Myocyte (in vitro differentiated cells): ENCODE data around the gene TMEM201. TPM values are rescaled to one million over a fixed set of nuclear protein-coding genes. Genes with fewer than 3 reads are reported as not detected.

Source experiments
- DNase-seq: peaks from one replicate; pipeline ENCODE4 v3.0.0-alpha.2; 2012; ENCODE audit warnings: low read depth
- total RNA-seq: library from RNA; depleted of rRNA; stranded (reverse); fragments of >200 nt; gene quantifications from 2 replicates; pipeline ENCODE4 v1.2.3, GENCODE V29; 2014

Gene TMEM201
- total RNA-seq, 1 donor from 2014 or later = 7.1 TPM

GRCh38 chr1:9577423-9577822 lies 11.3 kb upstream of the TMEM201 start:
- no peak for DNase-seq

DNA sequence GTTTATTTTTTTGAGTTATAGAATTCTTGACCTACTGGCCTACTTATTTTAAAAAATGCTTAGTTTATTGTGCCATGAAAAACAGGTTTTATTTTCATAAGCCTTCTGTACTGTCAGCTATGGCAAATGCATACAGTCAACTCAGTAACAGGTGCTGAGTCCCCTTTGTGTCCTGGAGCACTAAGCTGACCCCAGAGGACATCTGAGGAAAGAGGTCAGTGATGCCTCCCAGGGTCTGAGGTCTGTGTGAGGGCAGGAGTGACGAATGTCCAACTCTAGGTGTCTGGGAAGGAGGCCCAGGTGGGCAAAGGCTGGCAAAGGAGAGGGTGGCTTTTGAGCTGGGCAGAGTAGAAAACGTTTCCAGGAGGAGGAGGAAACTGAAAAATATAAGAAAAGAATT lies 7.8 kb upstream of the TMEM201 start:
- DNase-seq = no peak

- no peak for DNase-seq
Measured at GRCh38 chr1:9586147-9586766, 2.5 kb upstream of the TMEM201 start.

- peak; percentile 49 for DNase-seq
Measured at GRCh38 chr1:9589144-9589718, 520 bp downstream of the TMEM201 start.

- DNase-seq = no peak
Measured at GRCh38 chr1:9589719-9590157, 1.0 kb downstream of the TMEM201 start.

GRCh38 chr1:9590201-9590600 lies 1.5 kb downstream of the TMEM201 start:
- DNase-seq = no peak

DNA sequence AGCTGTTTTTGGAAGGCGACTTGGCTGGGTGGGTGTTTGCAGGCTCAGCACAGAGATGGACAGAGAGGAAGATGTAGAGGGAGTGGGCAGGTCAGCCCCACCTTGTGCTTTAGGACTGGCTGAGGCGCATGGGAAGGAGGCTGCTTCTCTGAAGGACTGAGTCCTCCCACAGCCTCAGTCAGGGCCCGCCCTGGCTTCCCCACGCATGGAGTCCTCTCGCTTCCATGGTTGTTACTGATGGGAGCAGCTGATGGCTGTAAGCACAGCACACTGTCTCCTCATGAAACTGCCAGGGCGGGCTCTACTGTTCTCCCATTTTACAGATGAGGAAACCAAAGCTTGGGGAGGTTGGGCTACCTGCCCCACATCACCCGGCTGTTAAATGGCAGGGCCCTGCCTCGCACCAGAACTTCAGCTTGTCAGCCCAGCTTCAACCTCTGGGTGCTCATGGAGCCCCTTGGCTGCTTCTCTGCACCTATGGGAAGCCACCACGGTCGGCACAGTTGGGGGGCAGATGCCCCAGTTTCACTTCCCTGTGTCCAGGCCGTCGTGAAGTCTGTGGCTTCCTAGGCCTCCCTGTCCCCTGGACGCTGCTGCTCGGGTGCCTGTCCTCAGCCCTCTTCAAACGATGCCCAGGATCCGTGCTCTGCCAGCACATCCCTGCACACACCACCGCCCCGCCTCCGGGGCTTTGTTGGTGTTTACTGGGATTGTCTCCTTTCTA lies 2.4 kb downstream of the TMEM201 start:
- DNase-seq = no peak

GRCh38 chr1:9591669-9592509 lies 3.2 kb downstream of the TMEM201 start:
- no peak for DNase-seq

- DNase-seq = no peak
Measured at GRCh38 chr1:9592510-9593075, 3.9 kb downstream of the TMEM201 start.

GRCh38 chr1:9593147-9593491 lies 4.4 kb downstream of the TMEM201 start:
- no peak for DNase-seq

GRCh38 chr1:9593492-9594465 lies 5.1 kb downstream of the TMEM201 start:
- peak; percentile 85 for DNase-seq

DNA sequence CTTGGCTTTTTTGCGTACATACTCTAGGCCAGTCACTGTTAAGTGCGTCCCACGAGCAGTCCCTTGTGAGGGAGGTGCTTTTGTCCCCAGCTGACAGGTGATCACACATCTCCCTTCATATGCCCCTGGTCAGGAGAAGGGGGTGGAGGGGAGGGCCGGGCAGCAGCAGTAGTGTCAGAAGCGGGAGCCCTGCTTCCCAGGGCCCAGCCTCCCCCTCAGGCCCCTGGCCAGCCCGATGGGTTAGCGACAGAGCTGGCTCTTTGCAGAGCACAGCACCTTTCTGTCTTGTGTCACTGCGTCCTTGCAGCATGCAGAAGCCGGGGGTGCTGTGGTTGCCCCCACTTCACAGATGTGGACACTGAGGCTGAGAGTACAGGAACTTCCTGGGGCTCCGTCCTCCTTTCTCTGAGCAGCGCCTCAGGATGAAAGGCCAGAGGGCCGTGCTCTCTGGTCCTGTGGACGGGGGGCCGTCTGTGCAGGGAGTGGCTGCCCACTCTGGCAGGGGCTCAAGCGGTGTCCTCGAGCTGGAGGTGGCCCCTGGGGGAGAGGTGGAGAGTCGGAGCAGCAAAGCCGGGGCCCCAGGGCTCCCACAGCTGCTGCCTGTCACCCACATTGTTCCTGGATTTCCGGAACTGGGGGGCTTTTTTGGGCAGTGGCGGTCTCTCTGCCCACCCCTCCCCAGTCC lies 5.9 kb downstream of the TMEM201 start:
- no peak for DNase-seq

DNA sequence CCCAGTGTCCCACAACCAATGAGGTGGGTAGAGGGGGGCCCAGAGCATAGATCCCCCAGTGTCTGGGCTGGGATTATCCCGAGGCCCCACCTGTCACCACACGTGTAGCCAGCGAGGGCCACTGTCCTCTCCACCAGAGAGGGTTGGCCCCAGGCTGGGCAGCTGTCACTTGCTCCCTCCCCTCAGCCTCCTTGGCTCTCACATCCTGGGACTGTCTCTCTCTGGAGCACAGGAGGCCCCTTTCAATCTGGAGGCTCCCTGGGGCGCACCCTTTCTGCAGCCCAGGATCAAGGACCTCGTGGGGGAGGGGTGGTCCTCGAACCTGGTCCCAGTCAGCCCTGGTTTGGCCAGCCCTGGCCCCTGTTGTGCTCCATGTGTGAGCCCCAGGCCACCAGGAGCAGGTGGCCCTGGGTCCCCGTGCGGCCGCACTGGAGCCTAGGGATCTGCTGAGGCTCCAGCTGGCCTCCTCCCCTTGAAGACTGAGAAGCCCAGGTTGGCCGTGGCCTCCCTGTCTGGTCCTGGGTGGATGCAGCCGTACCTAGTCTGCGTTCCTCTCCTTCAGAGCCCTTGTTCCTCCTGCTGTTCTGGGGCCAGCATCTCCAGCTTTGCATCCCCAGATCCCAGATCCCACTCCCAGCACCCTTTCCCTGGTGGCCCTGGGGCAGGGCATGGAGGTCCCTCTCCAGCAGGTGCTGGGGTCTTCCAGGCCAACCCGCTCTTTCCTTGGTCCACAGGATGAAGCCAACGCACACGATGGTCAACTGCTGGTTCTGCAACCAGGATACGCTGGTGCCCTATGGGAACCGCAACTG lies 6.7 kb downstream of the TMEM201 start:
- DNase-seq = peak; percentile 68

- DNase-seq = no peak
Measured at GRCh38 chr1:9595968-9596340, 7.2 kb downstream of the TMEM201 start.

- DNase-seq = no peak
Measured at GRCh38 chr1:9596415-9597123, 7.9 kb downstream of the TMEM201 start.

DNA sequence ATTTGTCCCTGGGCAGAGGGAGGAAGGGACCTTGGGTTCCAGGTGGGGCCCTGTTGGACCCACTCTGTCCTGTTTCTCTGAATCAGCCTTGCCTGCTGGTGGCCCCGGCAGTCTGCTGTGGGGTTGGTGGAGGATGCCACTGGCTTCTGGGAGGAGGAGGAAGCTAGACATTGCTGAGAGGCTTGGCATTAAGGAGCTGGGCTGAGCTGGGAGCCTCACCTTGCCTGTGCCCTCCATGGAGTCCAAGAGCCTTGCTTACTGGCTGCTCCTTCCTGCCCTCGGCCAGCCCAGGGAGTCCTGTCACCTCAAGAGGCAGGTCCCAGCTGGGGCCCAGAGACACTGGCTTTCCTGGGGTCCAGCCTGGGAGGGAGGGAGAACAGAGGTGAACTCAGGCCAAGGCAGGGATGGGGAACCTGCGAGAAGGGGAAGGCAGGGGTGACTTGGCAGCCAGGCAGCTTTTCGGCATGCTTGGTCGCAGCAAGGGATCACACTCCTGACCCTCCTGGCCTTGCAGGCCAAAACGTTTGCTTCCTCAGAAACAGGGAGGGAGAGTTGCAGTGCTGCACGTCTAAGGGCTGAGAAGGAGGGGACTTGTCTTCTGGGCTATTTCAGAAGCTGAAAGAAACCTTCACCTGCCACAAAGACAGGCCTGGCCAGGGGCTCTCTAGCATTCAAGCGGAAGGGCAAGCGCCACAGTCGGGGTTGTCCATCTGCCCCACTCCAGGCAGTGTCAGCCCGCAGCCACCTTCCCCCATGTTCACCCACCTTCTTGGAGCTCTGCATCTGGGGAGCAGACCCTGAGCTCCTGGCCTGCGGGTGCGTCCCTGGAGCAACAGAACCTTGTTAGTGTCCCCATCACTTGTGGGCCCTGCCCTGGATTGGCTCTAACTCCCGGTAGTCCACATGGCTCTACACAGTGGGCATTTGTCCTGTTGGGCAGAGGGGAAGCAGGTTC lies 8.9 kb downstream of the TMEM201 start:
- no peak for DNase-seq

DNA sequence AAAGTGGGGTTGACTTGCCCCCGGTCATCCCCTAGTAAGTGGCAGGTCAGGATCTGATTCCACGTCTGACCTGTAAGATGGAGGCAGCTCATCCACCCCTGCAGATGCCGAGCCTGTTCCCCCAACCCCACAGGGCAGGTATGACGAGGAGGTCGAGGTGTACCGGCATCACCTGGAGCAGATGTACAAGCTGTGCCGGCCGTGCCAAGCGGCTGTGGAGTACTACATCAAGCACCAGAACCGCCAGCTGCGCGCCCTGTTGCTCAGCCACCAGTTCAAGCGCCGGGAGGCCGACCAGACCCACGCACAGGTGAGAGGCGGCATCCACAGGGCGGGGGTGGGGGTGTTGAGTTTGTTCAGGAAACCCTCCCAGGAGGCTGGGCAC lies 9.6 kb downstream of the TMEM201 start:
- DNase-seq = no peak
